H1 (cell line): ENCODE data around the gene ABCA13. TPM values are rescaled to one million over a fixed set of nuclear protein-coding genes. Genes with fewer than 3 reads are reported as not detected.

Experiments
- CTCF ChIA-PET: fragments of 300-600 bp; sonication (Branson Sonifier 250); formaldehyde crosslinking; loops from one replicate; lab custom pipeline; 2021; ENCODE audit not compliant: partially characterized antibody; lab: Charles Lee
- POLR2A ChIA-PET: fragments of 300-600 bp; sonication (Branson Sonifier 250); formaldehyde crosslinking; loops from one replicate; lab custom pipeline; 2021; ENCODE audit warnings: inconsistent platforms; ENCODE audit not compliant: partially characterized antibody; lab: Charles Lee
- DNase-seq, 2 experiments: peaks; one replicate each; pipeline versions ENCODE4 v3.0.0 to v3.0.0-alpha.2; 2010 to 2022; ENCODE audit warnings: low spot score in 2 of 2, low read depth in 1 of 2, mixed read lengths in 1 of 2
- FAIRE-seq: peaks from 2 replicates; lab custom pipeline; 2011; peaks lifted over from hg19 to GRCh38; lab: Jason Lieb, UNC
- H2AFZ ChIP-seq: 2 replicates; pipeline ENCODE4 v1.8.1; 2012; ENCODE audit warnings: low read length, inconsistent platforms
- H2AK5ac ChIP-seq: 2 replicates; pipeline ENCODE4 v1.6.1; 2013; ENCODE audit warnings: low read depth, low read length
- H2BK120ac ChIP-seq: replicated peaks from 2 replicates; pipeline ENCODE3; 2013; ENCODE audit warnings: low read depth, low read length, inconsistent platforms
- H2BK12ac ChIP-seq: 2 replicates; pipeline ENCODE4 v1.6.1; 2013; ENCODE audit warnings: low read depth, low read length
- H2BK15ac ChIP-seq: 2 replicates; pipeline ENCODE4 v1.6.1; 2013; ENCODE audit warnings: low read length
- H2BK20ac ChIP-seq: 2 replicates; pipeline ENCODE4 v1.6.1; 2013; ENCODE audit warnings: low read length
- H2BK5ac ChIP-seq: 2 replicates; pipeline ENCODE4 v1.6.1; 2013; ENCODE audit warnings: low read depth, low read length
- H3K14ac ChIP-seq: 2 replicates; pipeline ENCODE4 v1.6.1; 2013; ENCODE audit warnings: inconsistent platforms; ENCODE audit not compliant: insufficient read length
- H3K18ac ChIP-seq: 2 replicates; pipeline ENCODE4 v1.6.1; 2013; ENCODE audit warnings: low read length; ENCODE audit errors: extremely low read depth
- H3K23ac ChIP-seq: 2 replicates; pipeline ENCODE4 v1.6.1; 2013; ENCODE audit warnings: inconsistent platforms; ENCODE audit not compliant: insufficient read length
- H3K23me2 ChIP-seq: 2 replicates; pipeline ENCODE4 v1.6.1; 2013; ENCODE audit warnings: low read depth, low read length
- H3K27ac ChIP-seq: 2 replicates; pipeline ENCODE4 v1.6.1; 2011; ENCODE audit warnings: low read depth, low read length, inconsistent platforms
- H3K27me3 ChIP-seq, 4 experiments: replicated peaks in 1 of 4; 1 replicate in 1 of 4; 2 replicates in 3 of 4; pipeline versions ENCODE4 v1.6.1 to v1.8.1; 2011 to 2013; ENCODE audit warnings: low read length in 3 of 4, mild to moderate bottlenecking in 3 of 4, inconsistent platforms in 2 of 4, mixed read lengths in 2 of 4, moderate library complexity in 1 of 4; ENCODE audit not compliant: control insufficient read depth in 3 of 4, insufficient read depth in 3 of 4; ENCODE audit errors: extremely low read depth in 1 of 4
- H3K36me3 ChIP-seq, 4 experiments: 2 replicates each; pipeline versions ENCODE4 v1.6.1 to v1.8.1; 2011 to 2013; ENCODE audit warnings: mild to moderate bottlenecking in 4 of 4, low read length in 3 of 4, moderate library complexity in 2 of 4, control low read depth in 1 of 4, inconsistent platforms in 1 of 4; ENCODE audit not compliant: insufficient read depth in 4 of 4, control insufficient read depth in 2 of 4
- H3K4ac ChIP-seq: replicated peaks from 2 replicates; pipeline ENCODE3; 2013; ENCODE audit warnings: low read length, low read depth, mixed read lengths, inconsistent platforms; ENCODE audit not compliant: insufficient read length
- H3K4me1 ChIP-seq, 4 experiments: replicated peaks in 1 of 4; 1 replicate in 1 of 4; 2 replicates in 3 of 4; pipeline versions ENCODE4 v1.6.1 to v1.8.1; 2011 to 2013; ENCODE audit warnings: low read length in 3 of 4, inconsistent platforms in 2 of 4, mixed read lengths in 1 of 4; ENCODE audit not compliant: insufficient read depth in 4 of 4, control insufficient read depth in 3 of 4
- H3K4me2 ChIP-seq, 2 experiments: 2 replicates each; pipeline versions ENCODE4 v1.6.1 to v1.8.1; 2011 to 2013; ENCODE audit warnings: low read depth in 2 of 2, low read length in 2 of 2, control low read depth in 1 of 2, inconsistent platforms in 1 of 2, mild to moderate bottlenecking in 1 of 2; ENCODE audit not compliant: insufficient read depth in 1 of 2
- H3K4me3 ChIP-seq, 4 experiments: fragments of 200-600, 300-600 bp in 1 of 4; sonication (generic), shearing (Covaris generic), sonication (Bioruptor Twin) in 1 of 4; 2 replicates each; pipeline versions ENCODE4 v1.5.1 to v1.8.1; 2011 to 2016; ENCODE audit warnings: low read length in 4 of 4, low read depth in 3 of 4, control low read depth in 2 of 4, inconsistent platforms in 2 of 4, mild to moderate bottlenecking in 2 of 4, mixed read lengths in 1 of 4, moderate library complexity in 1 of 4; ENCODE audit not compliant: insufficient read depth in 2 of 4; ENCODE audit errors: extremely low read depth in 1 of 4
- H3K56ac ChIP-seq: replicated peaks from 2 replicates; pipeline ENCODE3; 2013; ENCODE audit warnings: low read depth, mild to moderate bottlenecking, mixed read lengths, low read length, inconsistent platforms; ENCODE audit not compliant: insufficient read length
- H3K79me1 ChIP-seq: 2 replicates; pipeline ENCODE4 v1.6.1; 2013; ENCODE audit warnings: low read depth, low read length, control low read depth
- H3K79me2 ChIP-seq, 2 experiments: 2 replicates each; pipeline versions ENCODE4 v1.6.1 to v1.8.1; 2012 to 2013; ENCODE audit warnings: low read length in 2 of 2, mild to moderate bottlenecking in 2 of 2, inconsistent platforms in 1 of 2; ENCODE audit not compliant: insufficient read depth in 2 of 2, control insufficient read depth in 1 of 2
- H3K9ac ChIP-seq, 4 experiments: replicated peaks in 1 of 4; 1 replicate in 1 of 4; 2 replicates in 3 of 4; pipeline versions ENCODE4 v1.6.1 to v1.8.1; 2011 to 2013; ENCODE audit warnings: low read depth in 3 of 4, low read length in 3 of 4, control low read depth in 2 of 4, mild to moderate bottlenecking in 2 of 4, moderate library complexity in 2 of 4, inconsistent platforms in 1 of 4; ENCODE audit errors: extremely low read depth in 1 of 4
- H3K9me3 ChIP-seq, 2 experiments: 2 replicates each; pipeline versions ENCODE4 v1.6.1 to v1.8.1; 2012 to 2013; ENCODE audit warnings: mild to moderate bottlenecking in 2 of 2, moderate library complexity in 2 of 2, control low read depth in 1 of 2, inconsistent platforms in 1 of 2, low read depth in 1 of 2, low read length in 1 of 2, mixed read lengths in 1 of 2; ENCODE audit not compliant: insufficient read depth in 2 of 2
- H4K20me1 ChIP-seq, 2 experiments: replicated peaks in 1 of 2; 2 replicates each; pipeline versions ENCODE3 to v1.8.1; 2011 to 2013; ENCODE audit warnings: inconsistent platforms in 2 of 2, low read length in 2 of 2, mild to moderate bottlenecking in 1 of 2; ENCODE audit not compliant: insufficient read depth in 2 of 2, control insufficient read depth in 1 of 2
- H4K5ac ChIP-seq: 2 replicates; pipeline ENCODE4 v1.6.1; 2013; ENCODE audit warnings: low read length, low read depth, mixed read lengths, inconsistent platforms; ENCODE audit not compliant: insufficient read length
- H4K8ac ChIP-seq: 2 replicates; pipeline ENCODE4 v1.8.0; 2013; ENCODE audit warnings: mild to moderate bottlenecking, moderate library complexity, low read length, inconsistent platforms; ENCODE audit not compliant: insufficient read depth; ENCODE audit errors: extremely low read depth
- H4K91ac ChIP-seq: replicated peaks from 2 replicates; pipeline ENCODE3; 2013; ENCODE audit warnings: low read length, mixed read lengths, inconsistent platforms; ENCODE audit not compliant: insufficient read length
- SIN3A ChIP-seq, 2 experiments: IDR thresholded peaks in 1 of 2; conservative IDR thresholded peaks in 1 of 2; 2 replicates each; pipeline ENCODE4 v1.6.1; 2011 to 2012; ENCODE audit warnings: low read length in 2 of 2, improper control_type of control experiment in 1 of 2, low read depth in 1 of 2, mild to moderate bottlenecking in 1 of 2
- WGBS, 2 experiments: shearing (Covaris generic) in 1 of 2; methylation state at CpG; one replicate each; pipeline versions ENCODE4 v1.1.6 to v1.1.7; 2013 to 2015; ENCODE audit warnings: low lambda C conversion rate in 2 of 2, mixed read lengths in 2 of 2, inconsistent platforms in 1 of 2, low coverage in 1 of 2, missing lambda C conversion rate in 1 of 2; ENCODE audit not compliant: insufficient replicate concordance in 2 of 2, insufficient coverage in 1 of 2, insufficient read length in 1 of 2; ENCODE audit errors: extremely low coverage in 1 of 2, missing lambda C conversion rate in 1 of 2; 5-methylcytosine and 5-hydroxymethylcytosine counted together
- polyA plus RNA-seq, 7 experiments: library from polyadenylated mRNA; depleted of rRNA in 3 of 7; stranded (reverse) in 5 of 7; unstranded in 2 of 7; fragments of >200 nt in 5 of 7; fragments of 200-250 nt in 2 of 7; gene quantifications; 1 replicate in 5 of 7; 2 replicates in 1 of 7; 4 replicates in 1 of 7; pipeline versions ENCODE4 v1.2.1 to v1.2.3, GENCODE V29; 2011 to 2013; ENCODE audit warnings: missing spikeins in 2 of 7, mixed read lengths in 2 of 7
- total RNA-seq: library from RNA; stranded (reverse); fragmentation: NEBNext Ultra II Directional; extraction: Animal tissue kit (Norgen Biotek cat#: 25700); gene quantifications from 2 replicates; pipeline ENCODE4 v1.2.1, GENCODE V29; 2021

ABCA13 gene
- total and polyA plus RNA-seq, 2 of the 8 experiments (the other 6 are each of a cell fraction or from before 2014, with no cell fraction given): 0.07 to 0.09 TPM

DNA sequence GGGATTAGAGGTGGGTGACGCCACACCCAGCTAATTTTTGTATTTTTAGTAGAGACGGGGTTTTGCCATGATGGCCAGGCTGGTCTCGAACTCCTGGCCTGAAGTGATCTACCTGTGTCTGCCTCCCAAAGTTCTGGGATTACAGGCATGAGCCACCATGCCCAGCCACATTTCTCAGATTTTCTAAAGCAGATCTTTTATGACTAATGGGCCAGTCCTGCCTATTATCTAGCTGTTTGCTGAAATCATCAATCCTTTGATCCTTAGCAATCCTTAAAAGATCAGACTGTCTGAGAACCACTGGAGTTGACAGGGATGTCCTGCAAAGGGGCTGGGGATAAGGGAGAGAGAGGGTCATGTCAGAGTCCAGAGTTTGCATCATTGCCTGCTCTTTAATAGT lies 21.2 kb upstream of the ABCA13 start:
- H3K23ac ChIP-seq: no peak overlapping the region
- ChIA-PET CTCF (interaction anchor here (0.8 to 1.4 kb wide), 4 partner anchors 9 to 159 kb away, joined by 3 to 5 read pairs (median 3); no protein-coding TSS in a partner anchor), POLR2A (interaction anchor here (0.6 kb wide), 1 partner anchor 510 kb away, joined by 3 read pairs; no protein-coding TSS in a partner anchor)
- no peak overlapping the region for H3K56ac ChIP-seq
- no peak overlapping the region for H2BK5ac ChIP-seq
- H3K9ac ChIP-seq: no peak overlapping the region
- no peak overlapping the region for H4K5ac ChIP-seq
- H3K27ac ChIP-seq: no peak overlapping the region
- H3K4me1 ChIP-seq: peaks cover 0 to 4% (median 0%) of the 10 kb centered on the region in 4 experiments; a peak in 1 of 7 replicates
- H3K4ac ChIP-seq: no peak overlapping the region
- DNase-seq: no peak
- no peak overlapping the region for H4K91ac ChIP-seq
- no peak for FAIRE-seq
- no peak overlapping the region for H2AK5ac ChIP-seq
- no peak overlapping the region for H3K4me3 ChIP-seq
- WGBS, 2 experiments: 89% methylated on average over 3 of the region's 3 CpGs; no CpG with 5 or more reads in 1 of the 2 experiments
- no peaks in the 10 kb centered on the region for H3K36me3 ChIP-seq
- H3K4me2 ChIP-seq: no peak overlapping the region
- no peak overlapping the region for H2BK12ac ChIP-seq
- H4K8ac ChIP-seq: no peak overlapping the region
- no peak overlapping the region for H2BK20ac ChIP-seq
- H4K20me1 ChIP-seq: no peaks in the 10 kb centered on the region
- H2AFZ ChIP-seq: no peak overlapping the region
- no peak overlapping the region for H2BK15ac ChIP-seq
- no peaks in the 10 kb centered on the region for H3K79me1 ChIP-seq
- H3K9me3 ChIP-seq: 0 out of 4 replicates have a peak, but pooled peaks cover 0 to 2% of the 10 kb centered on the region in 2 experiments
- no peak overlapping the region for H3K18ac ChIP-seq
- H3K79me2 ChIP-seq: no peaks in the 10 kb centered on the region
- no peak overlapping the region for H2BK120ac ChIP-seq
- H3K14ac ChIP-seq: no peak overlapping the region
- 0 out of 2 replicates have a peak, but pooled peaks cover 2% of the 10 kb centered on the region for H3K23me2 ChIP-seq
- TF ChIP-seq SIN3A (conservative IDR thresholded peaks at IDR 0.05 in 1 of 2, IDR thresholded peaks at IDR 0.05 in 1 of 2; ENCODE audit: low read depth in 1 of 2, low read length in 2 of 2): no peak
- H3K27me3 ChIP-seq: no peaks in the 10 kb centered on the region
